GM12865 (cell line): ENCODE measurements around the gene KDSR.

Experiments
- DNase-seq: peaks from one replicate; pipeline ENCODE4 v3.0.0; 2010; ENCODE audit warnings: low read depth
- H3K4me3 ChIP-seq: 2 replicates; pipeline ENCODE4 v1.5.1; 2011; ENCODE audit warnings: mild to moderate bottlenecking, low read depth, low read length, control low read depth
- CTCF ChIP-seq: IDR thresholded peaks from 2 replicates; pipeline ENCODE4 v1.5.1; 2011; ENCODE audit warnings: low read length, control low read depth, low read depth, inconsistent platforms; ENCODE audit not compliant: insufficient read depth; ENCODE audit errors: missing control alignments

Gene KDSR

GRCh38 chr18:63298400-63299365 lies 68.3 kb downstream of the KDSR start:
- TF ChIP-seq CTCF, result no peak
- DNase-seq, result no peak
- no peak overlapping the region for H3K4me3 ChIP-seq

- no peak overlapping the region for H3K4me3 ChIP-seq
- DNase-seq, result no peak
- no peak for TF ChIP-seq CTCF
These were observed 69.2 kb downstream of the KDSR start for GRCh38 chr18:63297687-63298399.

GRCh38 chr18:63293935-63294334 lies 73.1 kb downstream of the KDSR start:
- TF ChIP-seq CTCF, result no peak
- no peak overlapping the region for H3K4me3 ChIP-seq
- no peak for DNase-seq

- TF ChIP-seq CTCF, result no peak
- H3K4me3 ChIP-seq, result no peak overlapping the region
- DNase-seq, result peak; percentile 65
These were observed 73.9 kb downstream of the KDSR start for GRCh38 chr18:63292831-63293683.

GRCh38 chr18:63291278-63291677 lies 75.7 kb downstream of the KDSR start:
- TF ChIP-seq CTCF, result no peak
- H3K4me3 ChIP-seq, result no peak overlapping the region
- DNase-seq, result no peak

- no peak for DNase-seq
- TF ChIP-seq CTCF, result no peak
These were observed 76.2 kb downstream of the KDSR start for GRCh38 chr18:63290821-63291200.

More at GRCh38 chr18:63290821-63291200, 76.2 kb downstream of the KDSR start:
- no peak overlapping the region for H3K4me3 ChIP-seq
